ENCODE data around the gene ULBP3. TPM values are rescaled to one million over a fixed set of nuclear protein-coding genes. Genes with fewer than 3 reads are reported as not detected.
A peak's percentile ranks its signal among the peaks of the same experiment; 100 is the strongest.

Gene ULBP3
- total and polyA plus RNA-seq, 9 of the 15 experiments (the other 6 are each of a cell fraction or from before 2014, with no cell fraction given), result 0.25 to 0.33 TPM; not detected in 7

GRCh38 chr6:150102750-150103270 lies 33.9 kb upstream of the ULBP3 start:
- ChIA-PET POLR2A (no interaction called here), CTCF (ENCODE audit: low intra/inter-chr PET ratio) (no interaction called here)
- no peaks in the 10 kb centered on the region for H3K79me2 ChIP-seq (ENCODE audit: control insufficient read depth, insufficient read depth, low read length)
- no peak for DNase-seq (ENCODE audit: extremely low read depth in 1 of 4, low spot score in 3 of 4)
- H3K9me1 ChIP-seq (ENCODE audit: control insufficient read depth, insufficient read depth, low read length), result no peaks in the 10 kb centered on the region
- no peak overlapping the region for H3K27ac ChIP-seq (ENCODE audit: extremely low read depth, low read depth, low read length)
- 3% methylated on average over 4 of the region's 4 CpGs for WGBS (ENCODE audit: insufficient coverage, low coverage, missing lambda C conversion rate)
- intact Hi-C loops (cut with micrococcal nuclease), result no loop called here
- peaks cover 46 to 58% of the 10 kb centered on the region in 2 experiments for H3K27me3 ChIP-seq (ENCODE audit: control insufficient read depth in 2 of 2, insufficient read depth in 2 of 2, low read length in 2 of 2)
- H4K20me1 ChIP-seq (replicated peaks; ENCODE audit: control insufficient read depth, insufficient read depth, low read length), result no peaks in the 10 kb centered on the region
- H3K36me3 ChIP-seq (ENCODE audit: control insufficient read depth, insufficient read depth, low read length), result no peaks in the 10 kb centered on the region
- no peaks in the 10 kb centered on the region for H3K9me3 ChIP-seq (replicated peaks; ENCODE audit: control insufficient read depth, insufficient read depth, low read depth, low read length)
- TF ChIP-seq ZNF583 (CRISPR knock-in tag; IDR thresholded peaks at IDR 0.05), result peak; percentile 91; the same call in 1 of the 2 replicates
- peak; percentile 92 for TF ChIP-seq CBX8 (IDR thresholded peaks at IDR 0.05; ENCODE audit: borderline replicate concordance, extremely low read depth, low read depth, low read length, poor library complexity, severe bottlenecking)
- no peak for TF ChIP-seq ZNF146 (CRISPR knock-in tag; IDR thresholded peaks at IDR 0.05; ENCODE audit: unreplicated experiment)
- in situ Hi-C loops (cut with MboI), result no loop called here
- ATAC-seq, result no peak
- H3K4me1 ChIP-seq (replicated peaks in 1 of 2; ENCODE audit: control insufficient read depth in 2 of 2, insufficient read depth in 2 of 2, low read length in 2 of 2), result peaks cover 0 to 3% of the 10 kb centered on the region in 2 experiments; a peak in 2 of 5 replicates
- BruUV-seq (replicated peaks), result no TSS peak
- H3K4me2 ChIP-seq (ENCODE audit: insufficient read depth, low read length), result no peak overlapping the region
- FAIRE-seq, result no peak
- no peak overlapping the region for H3K9ac ChIP-seq (ENCODE audit: insufficient read depth in 1 of 2, low read depth in 2 of 2, low read length in 2 of 2)
- H2AFZ ChIP-seq (ENCODE audit: low read depth, low read length), result no peak overlapping the region
- no peak overlapping the region for H3K4me3 ChIP-seq

DNA sequence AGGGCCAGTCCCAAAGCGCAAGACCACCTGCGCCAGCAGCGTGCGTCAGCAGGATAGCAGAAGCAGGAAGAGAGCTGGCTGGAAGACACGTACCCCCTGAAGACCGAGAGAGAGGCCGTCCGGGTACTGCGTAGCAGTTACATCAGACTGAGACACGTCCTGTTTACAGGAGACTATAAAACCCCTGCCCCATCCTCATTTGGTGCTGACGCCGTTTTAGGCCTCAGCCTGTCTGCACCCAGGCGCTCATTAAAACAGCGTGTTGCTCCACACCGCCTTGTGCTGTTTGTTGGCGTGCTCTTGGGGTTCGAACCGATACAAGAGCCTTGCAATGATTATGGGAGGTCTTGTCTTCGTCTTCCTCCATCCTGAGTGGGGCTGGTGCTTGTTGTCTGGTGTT lies 31.8 kb upstream of the ULBP3 start:
- no TSS peak for BruUV-seq (replicated peaks)
- 9% methylated on average over 19 of the region's 19 CpGs for WGBS (ENCODE audit: insufficient coverage, low coverage, missing lambda C conversion rate)
- ChIA-PET POLR2A (interaction anchor here (0.6 kb wide), 1 partner anchor 12 kb away, joined by 3 read pairs; no protein-coding TSS in a partner anchor), CTCF (ENCODE audit: low intra/inter-chr PET ratio) (no interaction called here)
- Histone ChIP-seq H3K27me3 (ENCODE audit: control insufficient read depth in 2 of 2, insufficient read depth in 2 of 2, low read length in 2 of 2) (peaks cover 48 to 57% of the 10 kb centered on the region in 2 experiments), H4K20me1 (replicated peaks; ENCODE audit: control insufficient read depth, insufficient read depth, low read length) (0 out of 2 replicates have a peak, but pooled peaks cover 2% of the 10 kb centered on the region), H3K36me3 (ENCODE audit: control insufficient read depth, insufficient read depth, low read length) (no peaks in the 10 kb centered on the region), H3K27ac (ENCODE audit: extremely low read depth, low read depth, low read length) (no peak overlapping the region), H3K9ac (ENCODE audit: insufficient read depth in 1 of 2, low read depth in 2 of 2, low read length in 2 of 2) (no peak overlapping the region), H3K4me1 (replicated peaks in 1 of 2; ENCODE audit: control insufficient read depth in 2 of 2, insufficient read depth in 2 of 2, low read length in 2 of 2) (peaks cover 0 to 3% of the 10 kb centered on the region in 2 experiments; a peak in 1 of 5 replicates), H3K9me1 (ENCODE audit: control insufficient read depth, insufficient read depth, low read length) (no peaks in the 10 kb centered on the region), H3K4me2 (ENCODE audit: insufficient read depth, low read length) (no peak overlapping the region), H2AFZ (ENCODE audit: low read depth, low read length) (no peak overlapping the region), H3K9me3 (replicated peaks; ENCODE audit: control insufficient read depth, insufficient read depth, low read depth, low read length) (no peaks in the 10 kb centered on the region), H3K79me2 (ENCODE audit: control insufficient read depth, insufficient read depth, low read length) (no peaks in the 10 kb centered on the region), H3K4me3 (no peak overlapping the region)
- TF ChIP-seq ZBTB49 (CRISPR knock-in tag; IDR thresholded peaks at IDR 0.05; ENCODE audit: borderline replicate concordance) (no peak), RFX5 (IDR thresholded peaks at IDR 0.05; ENCODE audit: low read depth, low read length) (no peak), EZH2 (IDR thresholded peaks at IDR 0.05; ENCODE audit: borderline replicate concordance, low read depth, low read length) (0 out of 2 replicates have a peak, but pooled peaks have one; percentile 53)
- in situ Hi-C loops (cut with MboI), result no loop called here
- FAIRE-seq (no peak), ATAC-seq (no peak; the same call in 2 of the 3 replicates), DNase-seq (ENCODE audit: extremely low read depth in 1 of 4, low spot score in 3 of 4) (no peak)
- intact Hi-C loops (cut with micrococcal nuclease), result no loop called here
